Heart left ventricle (tissue), 16 donors: ENCODE data around the gene TECPR2. TPM values are rescaled to one million over a fixed set of nuclear protein-coding genes. Genes with fewer than 3 reads are reported as not detected.

Experiments used
- ATAC-seq, 4 donors: fragments of 200-7000 bp; cut with Tn5 transposase; one replicate each; pipeline ENCODE4 v1.9.1; 2020 to 2022; ENCODE audit warnings: moderate library complexity in 4 of 4, mild to moderate bottlenecking in 3 of 4, moderate number of reproducible peaks in 1 of 4
- DNase-seq, 5 donors: peaks; one replicate each; pipeline ENCODE4 v3.0.0-alpha.2; 2020
- H3K27ac ChIP-seq, 12 donors: fragments of 200-600 bp; sonication (generic) in 4 of 12; one replicate each; pipeline versions ENCODE4 v1.5.0 to v1.8.0; 2016 to 2022; ENCODE audit warnings: mild to moderate bottlenecking in 2 of 12
- H3K27me3 ChIP-seq, 9 donors: fragments of 200-600 bp; sonication (generic) in 2 of 9; one replicate each; pipeline versions ENCODE4 v1.5.1 to v1.8.0; 2016 to 2022; ENCODE audit warnings: mild to moderate bottlenecking in 3 of 9
- H3K36me3 ChIP-seq, 9 donors: fragments of 200-600 bp; sonication (generic) in 2 of 9; one replicate each; pipeline versions ENCODE4 v1.5.0 to v1.8.0; 2018 to 2022; ENCODE audit warnings: mild to moderate bottlenecking in 2 of 9
- H3K4me1 ChIP-seq, 12 donors: fragments of 200-600 bp; sonication (generic) in 4 of 12; one replicate each; pipeline versions ENCODE4 v1.5.0 to v1.8.0; 2016 to 2022; ENCODE audit warnings: mild to moderate bottlenecking in 3 of 12
- H3K4me3 ChIP-seq, 12 donors: fragments of 200-600 bp; sonication (generic) in 4 of 12; one replicate each; pipeline versions ENCODE4 v1.5.0 to v1.8.0; 2017 to 2022; ENCODE audit warnings: mild to moderate bottlenecking in 9 of 12, moderate library complexity in 4 of 12
- H3K9me3 ChIP-seq, 12 donors: fragments of 200-600 bp; sonication (generic) in 4 of 12; one replicate each; pipeline versions ENCODE4 v1.5.0 to v1.8.0; 2016 to 2022; ENCODE audit warnings: mild to moderate bottlenecking in 1 of 12
- CTCF ChIP-seq, 12 donors: fragments of 200-600 bp; sonication (generic) in 4 of 12; IDR thresholded peaks; one replicate each; pipeline versions ENCODE4 v1.5.0 to v1.8.0; 2018 to 2022; ENCODE audit warnings: antibody characterized with exemption in 12 of 12, mild to moderate bottlenecking in 5 of 12
- POLR2A ChIP-seq, 2 donors: fragments of 450-650 bp; IDR thresholded peaks; one replicate each; pipeline ENCODE4 v1.6.1; 2017; ENCODE audit warnings: antibody characterized with exemption in 2 of 2, mild to moderate bottlenecking in 2 of 2, moderate library complexity in 2 of 2
- WGBS, 4 donors: extraction: QIAGEN DNeasy Blood & Tissue Kit in 2 of 4; methylation state at CpG; one replicate each; pipeline versions ENCODE4 v1.1.5 to v1.1.7; 2013 to 2018; 5-methylcytosine and 5-hydroxymethylcytosine counted together
- intact Hi-C, 10 donors: fragments of 100-400 bp; cut with DNase I; formaldehyde crosslinking; loops; one replicate each; pipeline versions ENCODE4 v1.11.1 to v1.14.2; 2022
- polyA plus RNA-seq, 2 donors: library from polyadenylated mRNA; stranded (reverse); fragments of 200-250 nt; gene quantifications; one replicate each; pipeline ENCODE4 v1.2.3, GENCODE V29; 2013
- total RNA-seq, 9 donors: library from RNA; depleted of rRNA in 2 of 9; stranded (reverse); fragments of >200 nt in 2 of 9; fragmentation: NEBNext Ultra II Directional in 3 of 9; extraction: Animal tissue kit (Norgen Biotek cat#: 25700) in 3 of 9; gene quantifications; one replicate each; pipeline versions ENCODE4 v1.1.0 to v1.2.4, GENCODE V29; 2016 to 2023
- donor health status: ischemic (EF 13 %, LVEDD 7.1; RV severe dilation, severe dysfunction).
- donor health status: healthy with polysubstance abuse.
- donor health status: DM: no; HTN: yes; CAD: no.
- donor health status: DM: no; HTN: no; CAD: no.
- donor health status: ischemic (EF 25% LVEDD 6.9; RV normal size, moderate dysfunction).
- donor health status: ischemic (EF 25% LVEDD 5.7; RV mildly dilated, moderate dysfunction).
- donor health status: healthy.
- donor health status: DM: yes; HTN: yes; CAD: no.
- donor health status: ischemic (EF 35%, LVEDD 5.7; RV mildly dilated, moderate dysfunction).
- donor health status: nonischemic (EF 11% LVEDD 7.7; RV severe dilation, severe dysfunction).
- donor health status: DM: yes; HTN: yes; CAD: no.
- donor health status: PGD.
- donor health status: ischemic (EF 29% LVEDD 5.4; RV normal size, mild dysfunction).
- donor health status: nonischemic (EF 23%, LVEDD 6.1; RV moderate dilation, normal function).

TECPR2 gene
- total and polyA plus RNA-seq, 11 donors = 9.9 to 30.6 (median 22.3) TPM

- no peaks in the 10 kb centered on the region for H3K27me3 ChIP-seq
- TF ChIP-seq POLR2A (IDR thresholded peaks at IDR 0.05) (no peak), CTCF (IDR thresholded peaks at IDR 0.05) (no peak)
- no peak overlapping the region for H3K4me3 ChIP-seq
- DNase-seq (no peak), ATAC-seq (no peak)
- H3K36me3 ChIP-seq = peaks cover 0 to 79% (median 48%) of the 10 kb centered on the region in 9 donors
- no peaks in the 10 kb centered on the region for H3K4me1 ChIP-seq
- intact Hi-C loops = no loop called here
- 94 to 97% (median 95%) methylated on average over 10 of the region's 10 CpGs for WGBS, 4 donors
- H3K9me3 ChIP-seq = no peaks in the 10 kb centered on the region
- no peak overlapping the region for H3K27ac ChIP-seq
These were observed 62.2 kb downstream of the TECPR2 start for GRCh38 chr14:102424923-102425322.

- peaks cover 0 to 74% (median 44%) of the 10 kb centered on the region in 9 donors for H3K36me3 ChIP-seq
- no peak for ATAC-seq
- no peaks in the 10 kb centered on the region for H3K4me1 ChIP-seq
- no peak for DNase-seq
- H3K4me3 ChIP-seq = no peak overlapping the region
- WGBS, 4 donors = 91 to 95% (median 93%) methylated on average over 6 of the region's 6 CpGs
- no peak overlapping the region for H3K27ac ChIP-seq
- intact Hi-C loops = no loop called here
- TF ChIP-seq POLR2A (IDR thresholded peaks at IDR 0.05) = no peak
- TF ChIP-seq CTCF (IDR thresholded peaks at IDR 0.05) = no peak
- H3K27me3 ChIP-seq = no peaks in the 10 kb centered on the region
- no peaks in the 10 kb centered on the region for H3K9me3 ChIP-seq
These were observed 64.1 kb downstream of the TECPR2 start for GRCh38 chr14:102426796-102427195.

- Histone ChIP-seq H3K9me3 (no peaks in the 10 kb centered on the region), H3K4me1 (no peaks in the 10 kb centered on the region), H3K36me3 (peaks cover 0 to 74% (median 52%) of the 10 kb centered on the region in 9 donors), H3K27me3 (no peaks in the 10 kb centered on the region), H3K27ac (no peak overlapping the region), H3K4me3 (no peak overlapping the region)
- WGBS, 4 donors = 88 to 91% (median 89%) methylated on average over 12 of the region's 12 CpGs
- peak in 1 of 4 donors; percentile 37 for ATAC-seq
- no peak for DNase-seq
- intact Hi-C loops = no loop called here
- TF ChIP-seq CTCF (IDR thresholded peaks at IDR 0.05) = no peak
These were observed 64.9 kb downstream of the TECPR2 start for GRCh38 chr14:102427642-102428041.

GRCh38 chr14:102430212-102430908 is 67.6 kb downstream of the TECPR2 start:
- Histone ChIP-seq H3K9me3 (no peaks in the 10 kb centered on the region), H3K27ac (no peak overlapping the region), H3K36me3 (peaks cover 0 to 80% (median 56%) of the 10 kb centered on the region in 9 donors), H3K4me1 (no peaks in the 10 kb centered on the region), H3K4me3 (no peak overlapping the region), H3K27me3 (no peaks in the 10 kb centered on the region)
- no peak for ATAC-seq
- intact Hi-C loops = loop anchor here in 1 of 10 donors (10.0 kb wide), 1 partner anchor 484 kb away; no protein-coding TSS in a partner anchor
- DNase-seq = no peak
- 94 to 98% (median 96%) methylated on average over 8 of the region's 8 CpGs for WGBS, 4 donors
- no peak for TF ChIP-seq POLR2A (IDR thresholded peaks at IDR 0.05)
- no peak for TF ChIP-seq CTCF (IDR thresholded peaks at IDR 0.05)
